Measurements from ENCODE around the gene TRAPPC6A. TPM values are rescaled to one million over a fixed set of nuclear protein-coding genes. Genes with fewer than 3 reads are reported as not detected.

The TRAPPC6A gene
- total RNA-seq, 1 experiment from 2014 or later, result 59.9 TPM

GRCh38 chr19:45115809-45116615 is 62.0 kb downstream of the TRAPPC6A start:
- Histone ChIP-seq H2BK5ac (ENCODE audit: insufficient read length, low read length) (no peak overlapping the region), H3K18ac (ENCODE audit: insufficient read length, low read depth, low read length) (no peak overlapping the region), H4K8ac (replicated peaks; ENCODE audit: insufficient read length, low read depth, low read length) (no peak overlapping the region), H3K56ac (ENCODE audit: insufficient read length, low read depth, low read length) (no peak overlapping the region), H2AFZ (ENCODE audit: low read length) (no peak overlapping the region), H3K14ac (ENCODE audit: insufficient read depth, low read length) (no peak overlapping the region; the same call in 1 of the 2 replicates), H2AK5ac (ENCODE audit: insufficient read length, low read length) (no peak overlapping the region), H2BK12ac (ENCODE audit: insufficient read length, low read depth, low read length) (no peak overlapping the region), H3K79me2 (ENCODE audit: insufficient read depth, low read length) (peaks cover 8% of the 10 kb centered on the region; the same call in 1 of the 2 replicates), H3K23ac (ENCODE audit: insufficient read length, low read depth, low read length) (no peak overlapping the region), H3T11ph (ENCODE audit: low read length) (no peak overlapping the region), H3K4ac (ENCODE audit: low read depth, low read length) (no peak overlapping the region), H3K27ac (ENCODE audit: insufficient read length, low read depth, low read length) (no peak overlapping the region), H4K5ac (ENCODE audit: insufficient read length, low read depth, low read length) (no peak overlapping the region), H2BK120ac (ENCODE audit: low read depth, low read length, poor library complexity, severe bottlenecking) (no peak overlapping the region), H3K23me2 (ENCODE audit: insufficient read length, low read depth, low read length, poor library complexity, severe bottlenecking) (no peaks in the 10 kb centered on the region), H4K20me1 (ENCODE audit: control insufficient read depth, insufficient read depth, insufficient read length) (peaks cover 8% of the 10 kb centered on the region), H4K91ac (ENCODE audit: insufficient read length, low read depth, low read length) (no peak overlapping the region), H2BK15ac (ENCODE audit: low read depth, low read length) (no peak overlapping the region), H3K9me3 (ENCODE audit: control insufficient read depth, low read depth, low read length) (no peaks in the 10 kb centered on the region), H3K27me3 (ENCODE audit: insufficient read depth, low read length) (no peaks in the 10 kb centered on the region), H3K9ac (ENCODE audit: extremely low read depth, insufficient read length, low read length) (no peak overlapping the region), H3K4me2 (ENCODE audit: insufficient read depth, insufficient read length, low read length) (no peak overlapping the region), H3K79me1 (ENCODE audit: insufficient read depth, low read depth, low read length, poor library complexity, severe bottlenecking) (no peaks in the 10 kb centered on the region), H2BK20ac (ENCODE audit: low read depth, low read length, poor library complexity, severe bottlenecking) (no peak overlapping the region), H3K4me1 (ENCODE audit: insufficient read depth, low read length) (no peaks in the 10 kb centered on the region; the same call in 1 of the 2 replicates)
- DNase-seq, result no peak
- peaks cover 14 to 39% of the 10 kb centered on the region in 2 experiments for H3K4me1 Mint-ChIP-seq
- no peaks in the 10 kb centered on the region for H3K27me3 Mint-ChIP-seq (ENCODE audit: low read depth)
- H3K9me3 Mint-ChIP-seq, result no peaks in the 10 kb centered on the region
- no CpG with 5 or more reads among the region's 21 CpGs for WGBS (ENCODE audit: extremely low coverage, insufficient read length, low lambda C conversion rate)
- H3K36me3 Mint-ChIP-seq (ENCODE audit: insufficient read depth in 1 of 3, low read depth in 3 of 3), result peaks cover 0 to 4% (median 0%) of the 10 kb centered on the region in 3 experiments; a peak in 1 of 7 replicates
- peak overlapping the region in 1 of 3 experiments; percentile 55; a peak in 1 of 7 replicates for H3K27ac Mint-ChIP-seq
- no peak overlapping the region for H3K4me3 Mint-ChIP-seq
- TF ChIP-seq CTCF (conservative IDR thresholded peaks at IDR 0.05), result no peak

Measured in H9 (cell line).